ENCODE data around the gene MMP28. TPM values are rescaled to one million over a fixed set of nuclear protein-coding genes. Genes with fewer than 3 reads are reported as not detected.

The MMP28 gene
- total RNA-seq, 2 experiments from 2014 or later, result not detected

- H3K4me3 Mint-ChIP-seq, result no peak overlapping the region
Measured at GRCh38 chr17:35812456-35812855, 17.0 kb upstream of the MMP28 start.

GRCh38 chr17:35811759-35812158 is 16.3 kb upstream of the MMP28 start:
- Mint-ChIP-seq H3K4me3 (no peak overlapping the region), H3K4me1 (ENCODE audit: low read depth) (peaks cover 60% of the 10 kb centered on the region), H3K27me3 (ENCODE audit: low read depth) (no peaks in the 10 kb centered on the region), H3K9me3 (ENCODE audit: insufficient read depth) (no peaks in the 10 kb centered on the region), H3K36me3 (ENCODE audit: low read depth) (peaks cover 35% of the 10 kb centered on the region), H3K27ac (no peak overlapping the region)
- ChIA-PET CTCF (interaction anchor here (0.7 to 10.8 kb wide), 5 partner anchors 15 to 223 kb away, joined by 3 to 415 read pairs (median 3); partner anchors contain the start of gene C17orf50), POLR2A (no interaction called here)
- DNase-seq (no peak), ATAC-seq (no peak)

More at GRCh38 chr17:35812456-35812855, 17.0 kb upstream of the MMP28 start:
- POLR2A ChIA-PET, result no interaction called here
- Mint-ChIP-seq H3K27ac (no peak overlapping the region), H3K4me1 (ENCODE audit: low read depth) (peaks cover 56% of the 10 kb centered on the region), H3K27me3 (ENCODE audit: low read depth) (no peaks in the 10 kb centered on the region), H3K36me3 (ENCODE audit: low read depth) (peaks cover 38% of the 10 kb centered on the region), H3K9me3 (ENCODE audit: insufficient read depth) (no peaks in the 10 kb centered on the region)
- ATAC-seq (no peak), DNase-seq (no peak)
- CTCF ChIA-PET, result interaction anchor here (1.2 to 10.8 kb wide), 2 partner anchors 46 to 224 kb away, joined by 3 to 415 read pairs; partner anchors contain the start of gene C17orf50

GRCh38 chr17:35809855-35810461 is 14.5 kb upstream of the MMP28 start:
- Mint-ChIP-seq H3K9me3 (ENCODE audit: insufficient read depth) (no peaks in the 10 kb centered on the region), H3K36me3 (ENCODE audit: low read depth) (peaks cover 28% of the 10 kb centered on the region), H3K4me1 (ENCODE audit: low read depth) (peaks cover 53% of the 10 kb centered on the region), H3K4me3 (peak overlapping the region; percentile 85), H3K27ac (peak overlapping the region; percentile 98), H3K27me3 (ENCODE audit: low read depth) (no peaks in the 10 kb centered on the region)
- no peak for ATAC-seq
- no peak for DNase-seq
- ChIA-PET CTCF (interaction anchor here (1.1 to 10.8 kb wide), 11 partner anchors 9 to 339 kb away, joined by 3 to 415 read pairs (median 7); partner anchors contain the start of genes C17orf50, MMP28 and PEX12), POLR2A (interaction anchor here (0.6 to 3.0 kb wide), 17 partner anchors 9 to 567 kb away, joined by 3 to 34 read pairs (median 4); partner anchors contain the start of genes RDM1 and SLFN5)

- Mint-ChIP-seq H3K4me1 (ENCODE audit: low read depth) (peaks cover 54% of the 10 kb centered on the region), H3K27ac (peak within 1 kb of the TSS; percentile 98), H3K36me3 (ENCODE audit: low read depth) (peaks cover 26% of the 10 kb centered on the region), H3K9me3 (ENCODE audit: insufficient read depth) (no peaks in the 10 kb centered on the region), H3K4me3 (peak within 1 kb of the TSS; percentile 85), H3K27me3 (ENCODE audit: low read depth) (no peaks in the 10 kb centered on the region)
- ChIA-PET POLR2A (interaction anchor here (0.6 to 3.0 kb wide), 37 partner anchors 9 to 813 kb away, joined by 3 to 34 read pairs (median 4); partner anchors contain the start of genes AP2B1, C17orf50, CCL5 and MMP28), CTCF (interaction anchor here (0.7 to 10.8 kb wide), 35 partner anchors 9 to 674 kb away, joined by 3 to 415 read pairs (median 4); partner anchors contain the start of genes C17orf50, MMP28, PEX12 and RDM1)
- ATAC-seq (peak; percentile 94), DNase-seq (peak; percentile 98)
Measured at GRCh38 chr17:35808962-35809854, 13.8 kb upstream of the MMP28 start, which contains the start of gene TAF15. TSS of gene TAF15 (plus strand) at chr17:35809484. CDS start at chr17:35809570, 86 bp downstream.

- ATAC-seq, result no peak
- POLR2A ChIA-PET, result interaction anchor here (0.6 to 3.0 kb wide), 31 partner anchors 9 to 1141 kb away, joined by 3 to 34 read pairs (median 4); partner anchors contain the start of genes AP2B1, C17orf50, CCL5 and MMP28
Measured at GRCh38 chr17:35808240-35808961, 13.0 kb upstream of the MMP28 start.

GRCh38 chr17:35807371-35808144 is 12.1 kb upstream of the MMP28 start:
- ChIA-PET POLR2A (interaction anchor here (0.6 to 3.0 kb wide), 7 partner anchors 11 to 1142 kb away, joined by 3 to 34 read pairs (median 5); partner anchors contain the start of genes AP2B1 and SLFN12L), CTCF (interaction anchor here (0.8 to 10.8 kb wide), 11 partner anchors 10 to 495 kb away, joined by 3 to 415 read pairs (median 8); partner anchors contain the start of genes C17orf50 and MMP28)
- H3K27ac Mint-ChIP-seq, result peak overlapping the region; percentile 98
- H3K9me3 Mint-ChIP-seq (ENCODE audit: insufficient read depth), result no peaks in the 10 kb centered on the region
- H3K36me3 Mint-ChIP-seq (ENCODE audit: low read depth), result peaks cover 15% of the 10 kb centered on the region
- ATAC-seq (no peak), DNase-seq (no peak)
- peaks cover 46% of the 10 kb centered on the region for H3K4me1 Mint-ChIP-seq (ENCODE audit: low read depth)
- H3K4me3 Mint-ChIP-seq, result peak overlapping the region; percentile 85
- H3K27me3 Mint-ChIP-seq (ENCODE audit: low read depth), result no peaks in the 10 kb centered on the region

More at GRCh38 chr17:35808240-35808961, 13.0 kb upstream of the MMP28 start:
- no peak for DNase-seq
- Mint-ChIP-seq H3K4me3 (peak overlapping the region; percentile 85), H3K9me3 (ENCODE audit: insufficient read depth) (no peaks in the 10 kb centered on the region), H3K4me1 (ENCODE audit: low read depth) (peaks cover 50% of the 10 kb centered on the region), H3K27ac (peak overlapping the region; percentile 98), H3K27me3 (ENCODE audit: low read depth) (no peaks in the 10 kb centered on the region), H3K36me3 (ENCODE audit: low read depth) (peaks cover 20% of the 10 kb centered on the region)
- CTCF ChIA-PET, result interaction anchor here (0.7 to 10.8 kb wide), 32 partner anchors 9 to 674 kb away, joined by 3 to 415 read pairs (median 4); partner anchors contain the start of genes C17orf50, MMP28, PEX12 and RDM1

GRCh38 chr17:35804658-35805192 is 9.3 kb upstream of the MMP28 start:
- CTCF ChIA-PET, result interaction anchor here (0.6 to 10.8 kb wide), 24 partner anchors 9 to 709 kb away, joined by 3 to 415 read pairs (median 4); partner anchors contain the start of genes C17orf50 and MMP28
- Mint-ChIP-seq H3K27ac (no peak overlapping the region), H3K4me1 (ENCODE audit: low read depth) (peaks cover 54% of the 10 kb centered on the region), H3K27me3 (ENCODE audit: low read depth) (no peaks in the 10 kb centered on the region), H3K4me3 (no peak overlapping the region), H3K9me3 (ENCODE audit: insufficient read depth) (no peaks in the 10 kb centered on the region), H3K36me3 (ENCODE audit: low read depth) (no peaks in the 10 kb centered on the region)
- ATAC-seq (peak; percentile 50), DNase-seq (peak; percentile 69)
- POLR2A ChIA-PET, result interaction anchor here (0.6 to 1.2 kb wide), 2 partner anchors 8 to 19 kb away, joined by 3 to 4 read pairs; no protein-coding TSS in a partner anchor

GRCh38 chr17:35801583-35802224 is 6.3 kb upstream of the MMP28 start:
- H3K4me3 Mint-ChIP-seq, result no peak overlapping the region
- ChIA-PET POLR2A (no interaction called here), CTCF (interaction anchor here (4.8 kb wide), 1 partner anchor 37 kb away, joined by 58 read pairs; no protein-coding TSS in a partner anchor)
- peaks cover 19% of the 10 kb centered on the region for H3K27me3 Mint-ChIP-seq (ENCODE audit: low read depth)
- no peaks in the 10 kb centered on the region for H3K9me3 Mint-ChIP-seq (ENCODE audit: insufficient read depth)
- no peaks in the 10 kb centered on the region for H3K36me3 Mint-ChIP-seq (ENCODE audit: low read depth)
- DNase-seq (peak; percentile 44), ATAC-seq (peak; percentile 26)
- H3K4me1 Mint-ChIP-seq (ENCODE audit: low read depth), result peaks cover 33% of the 10 kb centered on the region
- H3K27ac Mint-ChIP-seq, result peak overlapping the region; percentile 63

- no peak overlapping the region for H3K27ac Mint-ChIP-seq
- H3K4me3 Mint-ChIP-seq, result no peak overlapping the region
- POLR2A ChIA-PET, result interaction anchor here (0.9 kb wide), 1 partner anchor 10 kb away, joined by 6 read pairs; the partner anchor contains the start of gene TAF15
- peaks cover 30% of the 10 kb centered on the region for H3K27me3 Mint-ChIP-seq (ENCODE audit: low read depth)
- no peak for ATAC-seq
- DNase-seq, result no peak
- CTCF ChIA-PET, result interaction anchor here (1.4 to 4.8 kb wide), 3 partner anchors 9 to 36 kb away, joined by 5 to 58 read pairs (median 8); partner anchors contain the start of gene TAF15
- no peaks in the 10 kb centered on the region for H3K9me3 Mint-ChIP-seq (ENCODE audit: insufficient read depth)
- H3K4me1 Mint-ChIP-seq (ENCODE audit: low read depth), result peaks cover 35% of the 10 kb centered on the region
- no peaks in the 10 kb centered on the region for H3K36me3 Mint-ChIP-seq (ENCODE audit: low read depth)
Measured at GRCh38 chr17:35799942-35800341, 4.5 kb upstream of the MMP28 start.

Data from activated CD8-positive, alpha-beta T cell treated with anti-CD3 and anti-CD28 coated beads, Interleukin-2, amount 10 ng/mL, durations not matched to agents 7 days and 5 days (primary cell).